ENCODE results near the gene ABHD6. TPM values are rescaled to one million over a fixed set of nuclear protein-coding genes. Genes with fewer than 3 reads are reported as not detected.

Gene ABHD6
- total and polyA plus RNA-seq, 2 donors (not counting 3 experiments of a cell fraction or from before 2014, with no cell fraction given): 5.8 to 7.5 TPM

DNA sequence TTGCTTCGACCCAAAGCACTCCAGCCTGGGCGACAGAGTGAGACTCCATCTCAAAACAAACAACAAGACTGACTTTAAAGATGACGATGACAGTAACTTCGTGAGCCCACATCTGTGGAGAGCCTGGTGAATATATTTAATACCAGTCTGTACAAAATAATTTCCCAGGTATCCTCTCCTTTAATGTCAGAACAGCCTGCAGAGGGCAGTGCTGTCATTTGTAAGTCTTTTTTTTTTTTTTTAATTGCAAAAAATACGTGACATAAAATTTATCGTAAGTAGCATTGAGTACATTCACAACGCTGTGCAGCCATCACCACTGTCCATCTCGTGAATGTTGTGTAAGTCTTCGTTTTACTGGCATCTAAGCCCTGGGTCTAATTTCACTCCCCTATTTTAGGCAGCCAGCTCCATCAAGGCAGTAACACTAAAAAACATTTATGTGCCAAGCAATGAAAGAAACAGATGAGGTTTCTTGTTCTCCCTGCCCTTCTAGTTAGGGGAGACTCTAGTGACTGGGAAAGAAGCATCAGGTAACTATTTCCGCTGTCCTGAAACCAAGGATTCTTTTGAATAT, 70.1 kb downstream of the ABHD6 start:
- peak overlapping the region; percentile 96 for H3K27ac ChIP-seq (ENCODE audit: insufficient read depth, low read depth, low read length)

DNA sequence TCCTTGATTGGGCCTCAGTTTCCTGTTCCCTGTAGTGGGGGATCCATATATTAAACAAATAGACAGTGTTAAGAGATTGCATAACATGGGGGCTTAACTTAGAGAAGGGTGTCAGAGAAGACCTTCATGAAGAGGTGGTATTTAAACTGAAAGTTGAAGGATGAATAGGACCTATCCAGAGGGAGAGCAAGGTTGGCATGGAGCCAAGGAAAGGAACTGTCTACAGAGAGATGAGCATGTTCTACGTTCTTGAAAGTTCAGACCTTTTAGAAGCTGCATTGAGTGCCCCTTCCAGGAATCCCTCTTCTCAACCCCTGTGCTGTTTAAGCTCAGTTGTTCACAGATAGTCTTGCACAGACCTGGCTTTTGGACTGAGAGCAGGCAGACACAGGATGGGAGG, 71.1 kb downstream of the ABHD6 start:
- H3K27me3 ChIP-seq (ENCODE audit: control insufficient read depth in 2 of 2, insufficient read depth in 2 of 2, low read length in 2 of 2): no peaks in the 10 kb centered on the region
- BruUV-seq (replicated peaks): no TSS peak
- H4K20me1 ChIP-seq (replicated peaks; ENCODE audit: control insufficient read depth, extremely low read depth, insufficient read depth, low read length): peaks cover 9% of the 10 kb centered on the region
- no peak overlapping the region for H3K4me2 ChIP-seq (ENCODE audit: insufficient read depth, low read length)
- no peak overlapping the region for H3K27ac ChIP-seq (ENCODE audit: insufficient read depth, low read depth, low read length)
- dilution Hi-C loops (cut with MboI; ENCODE audit: extremely low pct_ligation_motif_present, low sequenced_read_pairs): loop anchor here (10.0 kb wide), 1 partner anchor 114 kb away; no protein-coding TSS in a partner anchor
- H3K4me3 ChIP-seq (replicated peaks in 1 of 3; ENCODE audit: insufficient read depth in 1 of 3, low read depth in 1 of 3, low read length in 3 of 3): no peak overlapping the region
- no peak overlapping the region for H2AFZ ChIP-seq (ENCODE audit: low read depth, low read length)
- peaks cover 44% of the 10 kb centered on the region for H3K79me2 ChIP-seq (ENCODE audit: control insufficient read depth, insufficient read depth, low read length)
- POLR2A ChIA-PET: no interaction called here
- no peaks in the 10 kb centered on the region for H3K9me1 ChIP-seq (replicated peaks; ENCODE audit: control insufficient read depth, extremely low read depth, insufficient read depth, low read length)
- CTCF ChIA-PET: interaction anchor here (1.3 to 3.4 kb wide), 3 partner anchors 9 to 225 kb away, joined by 3 to 37 read pairs (median 34); no protein-coding TSS in a partner anchor
- no peak for DNase-seq (ENCODE audit: low read depth, low spot score)
- TF ChIP-seq, protein P1, sequence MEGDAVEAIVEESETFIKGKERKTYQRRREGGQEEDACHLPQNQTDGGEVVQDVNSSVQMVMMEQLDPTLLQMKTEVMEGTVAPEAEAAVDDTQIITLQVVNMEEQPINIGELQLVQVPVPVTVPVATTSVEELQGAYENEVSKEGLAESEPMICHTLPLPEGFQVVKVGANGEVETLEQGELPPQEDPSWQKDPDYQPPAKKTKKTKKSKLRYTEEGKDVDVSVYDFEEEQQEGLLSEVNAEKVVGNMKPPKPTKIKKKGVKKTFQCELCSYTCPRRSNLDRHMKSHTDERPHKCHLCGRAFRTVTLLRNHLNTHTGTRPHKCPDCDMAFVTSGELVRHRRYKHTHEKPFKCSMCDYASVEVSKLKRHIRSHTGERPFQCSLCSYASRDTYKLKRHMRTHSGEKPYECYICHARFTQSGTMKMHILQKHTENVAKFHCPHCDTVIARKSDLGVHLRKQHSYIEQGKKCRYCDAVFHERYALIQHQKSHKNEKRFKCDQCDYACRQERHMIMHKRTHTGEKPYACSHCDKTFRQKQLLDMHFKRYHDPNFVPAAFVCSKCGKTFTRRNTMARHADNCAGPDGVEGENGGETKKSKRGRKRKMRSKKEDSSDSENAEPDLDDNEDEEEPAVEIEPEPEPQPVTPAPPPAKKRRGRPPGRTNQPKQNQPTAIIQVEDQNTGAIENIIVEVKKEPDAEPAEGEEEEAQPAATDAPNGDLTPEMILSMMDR (IDR thresholded peaks at IDR 0.05; ENCODE audit: extremely low read depth in 1 of 2, insufficient read depth in 1 of 2, low read depth in 1 of 2, low read length in 2 of 2): no peak
- TF ChIP-seq, protein P2, sequence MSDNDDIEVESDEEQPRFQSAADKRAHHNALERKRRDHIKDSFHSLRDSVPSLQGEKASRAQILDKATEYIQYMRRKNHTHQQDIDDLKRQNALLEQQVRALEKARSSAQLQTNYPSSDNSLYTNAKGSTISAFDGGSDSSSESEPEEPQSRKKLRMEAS (IDR thresholded peaks at IDR 0.05; ENCODE audit: insufficient read depth, insufficient read length): no peak
- TF ChIP-seq GATA2 (IDR thresholded peaks at IDR 0.05; ENCODE audit: insufficient read depth, insufficient read length, low read depth, low read length) (no peak), FOS (IDR thresholded peaks at IDR 0.05; ENCODE audit: borderline replicate concordance, insufficient read depth, low read length) (no peak), POLR2AphosphoS5 (IDR thresholded peaks at IDR 0.05; ENCODE audit: insufficient read depth, low read depth, low read length) (no peak), MYC (IDR thresholded peaks at IDR 0.05; ENCODE audit: low read depth, low read length) (no peak), POLR2A (IDR thresholded peaks at IDR 0.05; ENCODE audit: low read depth, low read length) (no peak), JUN (IDR thresholded peaks at IDR 0.05; ENCODE audit: borderline replicate concordance, insufficient read depth, insufficient read length, low read depth) (no peak), EZH2 (IDR thresholded peaks at IDR 0.05; ENCODE audit: borderline replicate concordance, low read depth, low read length, severe bottlenecking) (no peak)
- peak; percentile 43 for FAIRE-seq
- H3K36me3 ChIP-seq (ENCODE audit: control insufficient read depth in 2 of 2, extremely low read depth in 1 of 2, insufficient read depth in 2 of 2, low read length in 2 of 2): peaks cover 11 to 19% of the 10 kb centered on the region in 2 experiments
- peaks cover 19% of the 10 kb centered on the region for H3K4me1 ChIP-seq (ENCODE audit: control insufficient read depth, extremely low read depth, insufficient read depth, low read length)
- intact Hi-C loops (cut with micrococcal nuclease): no loop called here
- no peaks in the 10 kb centered on the region for H3K9me3 ChIP-seq (replicated peaks; ENCODE audit: control insufficient read depth, insufficient read depth, low read length)
- no peak overlapping the region for H3K9ac ChIP-seq (replicated peaks; ENCODE audit: extremely low read depth, insufficient read depth, low read length)

More for the DNA sequence above, 70.1 kb downstream of the ABHD6 start:
- dilution Hi-C loops (cut with MboI; ENCODE audit: extremely low pct_ligation_motif_present, low sequenced_read_pairs) (loop anchor here (10.0 kb wide), 1 partner anchor 113 kb away; no protein-coding TSS in a partner anchor), intact Hi-C loops (cut with micrococcal nuclease) (loop anchor here (2.0 kb wide), 1 partner anchor 71 kb away; the partner anchor contains the start of gene ABHD6)
- FAIRE-seq (peak; percentile 55), DNase-seq (ENCODE audit: low read depth, low spot score) (peak; percentile 67)
- peaks cover 44% of the 10 kb centered on the region for H3K79me2 ChIP-seq (ENCODE audit: control insufficient read depth, insufficient read depth, low read length)
- peaks cover 9% of the 10 kb centered on the region for H4K20me1 ChIP-seq (replicated peaks; ENCODE audit: control insufficient read depth, extremely low read depth, insufficient read depth, low read length)
- H3K4me1 ChIP-seq (ENCODE audit: control insufficient read depth, extremely low read depth, insufficient read depth, low read length): peaks cover 19% of the 10 kb centered on the region
- H3K9me1 ChIP-seq (replicated peaks; ENCODE audit: control insufficient read depth, extremely low read depth, insufficient read depth, low read length): no peaks in the 10 kb centered on the region
- ChIA-PET CTCF (interaction anchor here (0.6 to 3.4 kb wide), 18 partner anchors 10 to 322 kb away, joined by 3 to 93 read pairs (median 12); partner anchors contain the start of gene KCTD6), POLR2A (no interaction called here)
- H3K36me3 ChIP-seq (ENCODE audit: control insufficient read depth in 2 of 2, extremely low read depth in 1 of 2, insufficient read depth in 2 of 2, low read length in 2 of 2): peaks cover 11 to 14% of the 10 kb centered on the region in 2 experiments
- BruUV-seq (replicated peaks): TSS peak; percentile 9
- H3K9me3 ChIP-seq (replicated peaks; ENCODE audit: control insufficient read depth, insufficient read depth, low read length): no peaks in the 10 kb centered on the region
- H3K27me3 ChIP-seq (ENCODE audit: control insufficient read depth in 2 of 2, insufficient read depth in 2 of 2, low read length in 2 of 2): peaks cover 2 to 3% of the 10 kb centered on the region in 2 experiments
- TF ChIP-seq FOS (IDR thresholded peaks at IDR 0.05; ENCODE audit: borderline replicate concordance, insufficient read depth, low read length): no peak
- TF ChIP-seq, protein P1 (IDR thresholded peaks at IDR 0.05; ENCODE audit: extremely low read depth in 1 of 2, insufficient read depth in 1 of 2, low read depth in 1 of 2, low read length in 2 of 2): peak; percentile 40 to 45
- peak overlapping the region in 2 of 3 experiments; percentile 94 to 98 for H3K4me3 ChIP-seq (replicated peaks in 1 of 3; ENCODE audit: insufficient read depth in 1 of 3, low read depth in 1 of 3, low read length in 3 of 3)
- no peak overlapping the region for H2AFZ ChIP-seq (ENCODE audit: low read depth, low read length)
- H3K4me2 ChIP-seq (ENCODE audit: insufficient read depth, low read length): peak overlapping the region; percentile 80
- H3K9ac ChIP-seq (replicated peaks; ENCODE audit: extremely low read depth, insufficient read depth, low read length): peak overlapping the region; percentile 98
